Stimulated activated CD4-positive, alpha-beta T cell treated with anti-CD3 and anti-CD28 coated beads, Interleukin-1b, Interleukin-23, amount 100 ng/mL, for 48 hours (primary cell): ENCODE data around the gene APBB2.

Experiments
- DNase-seq: peaks from one replicate; pipeline ENCODE4 v3.0.0-alpha.2; 2020

The APBB2 gene

GRCh38 chr4:40960941-40961340 is 253.4 kb downstream of the APBB2 start:
- DNase-seq, result no peak

- DNase-seq, result no peak
Observed at GRCh38 chr4:40957281-40957680, 257.1 kb downstream of the APBB2 start.

GRCh38 chr4:40956721-40957255 is 257.6 kb downstream of the APBB2 start:
- DNase-seq, result no peak

GRCh38 chr4:40954088-40954668 is 260.2 kb downstream of the APBB2 start:
- no peak for DNase-seq

GRCh38 chr4:40953283-40954087 is 260.9 kb downstream of the APBB2 start:
- no peak for DNase-seq

GRCh38 chr4:40952672-40953071 is 261.7 kb downstream of the APBB2 start:
- no peak for DNase-seq

GRCh38 chr4:40952217-40952616 is 262.1 kb downstream of the APBB2 start:
- no peak for DNase-seq

- DNase-seq, result no peak
Observed at GRCh38 chr4:40951026-40951425, 263.3 kb downstream of the APBB2 start.

GRCh38 chr4:40949358-40950100 is 264.8 kb downstream of the APBB2 start:
- no peak for DNase-seq

- no peak for DNase-seq
Observed at GRCh38 chr4:40948014-40948413, 266.3 kb downstream of the APBB2 start.

- no peak for DNase-seq
Observed at GRCh38 chr4:40946652-40947051, 267.7 kb downstream of the APBB2 start.

GRCh38 chr4:40940756-40941155 is 273.6 kb downstream of the APBB2 start:
- DNase-seq, result no peak

- no peak for DNase-seq
Observed at GRCh38 chr4:40940317-40940741, 274.0 kb downstream of the APBB2 start.

- no peak for DNase-seq
Observed at GRCh38 chr4:40939856-40940255, 274.5 kb downstream of the APBB2 start.

GRCh38 chr4:40938337-40938736 is 276.0 kb downstream of the APBB2 start:
- no peak for DNase-seq

GRCh38 chr4:40937140-40937725 is 277.1 kb downstream of the APBB2 start:
- DNase-seq, result no peak

GRCh38 chr4:40934676-40935075 is 279.7 kb downstream of the APBB2 start:
- no peak for DNase-seq

GRCh38 chr4:40933272-40934053 is 280.9 kb downstream of the APBB2 start:
- DNase-seq, result no peak

- DNase-seq, result no peak
Observed at GRCh38 chr4:40931841-40932240, 282.5 kb downstream of the APBB2 start.

- no peak for DNase-seq
Observed at GRCh38 chr4:40931238-40931637, 283.1 kb downstream of the APBB2 start.

GRCh38 chr4:40927074-40927473 is 287.3 kb downstream of the APBB2 start:
- DNase-seq, result no peak

GRCh38 chr4:40924793-40925117 is 289.6 kb downstream of the APBB2 start:
- DNase-seq, result no peak
